ENCODE data around the gene CDHR4.

DNA sequence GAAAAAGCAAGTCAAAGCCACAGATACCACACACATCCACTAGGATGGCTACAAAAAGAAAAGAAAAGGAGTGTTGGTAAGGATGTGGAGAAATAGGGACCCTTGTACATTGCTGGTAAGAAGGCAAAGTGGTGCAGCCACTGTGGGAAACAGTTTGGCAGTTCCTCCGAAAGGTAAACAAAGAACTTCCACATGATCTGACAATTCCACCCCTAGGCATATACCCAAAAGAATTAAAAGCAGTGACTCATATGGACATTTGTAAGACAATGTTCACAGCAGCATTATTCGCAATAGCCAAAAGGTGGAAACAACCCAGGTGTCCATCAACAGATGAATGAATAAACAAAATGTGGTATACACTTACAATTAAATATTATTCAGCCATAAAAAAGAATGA, 53.7 kb downstream of the CDHR4 start:
- TF ChIP-seq POLR2A (IDR thresholded peaks at IDR 0.05), result no peak
- TF ChIP-seq, protein P1, sequence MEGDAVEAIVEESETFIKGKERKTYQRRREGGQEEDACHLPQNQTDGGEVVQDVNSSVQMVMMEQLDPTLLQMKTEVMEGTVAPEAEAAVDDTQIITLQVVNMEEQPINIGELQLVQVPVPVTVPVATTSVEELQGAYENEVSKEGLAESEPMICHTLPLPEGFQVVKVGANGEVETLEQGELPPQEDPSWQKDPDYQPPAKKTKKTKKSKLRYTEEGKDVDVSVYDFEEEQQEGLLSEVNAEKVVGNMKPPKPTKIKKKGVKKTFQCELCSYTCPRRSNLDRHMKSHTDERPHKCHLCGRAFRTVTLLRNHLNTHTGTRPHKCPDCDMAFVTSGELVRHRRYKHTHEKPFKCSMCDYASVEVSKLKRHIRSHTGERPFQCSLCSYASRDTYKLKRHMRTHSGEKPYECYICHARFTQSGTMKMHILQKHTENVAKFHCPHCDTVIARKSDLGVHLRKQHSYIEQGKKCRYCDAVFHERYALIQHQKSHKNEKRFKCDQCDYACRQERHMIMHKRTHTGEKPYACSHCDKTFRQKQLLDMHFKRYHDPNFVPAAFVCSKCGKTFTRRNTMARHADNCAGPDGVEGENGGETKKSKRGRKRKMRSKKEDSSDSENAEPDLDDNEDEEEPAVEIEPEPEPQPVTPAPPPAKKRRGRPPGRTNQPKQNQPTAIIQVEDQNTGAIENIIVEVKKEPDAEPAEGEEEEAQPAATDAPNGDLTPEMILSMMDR (IDR thresholded peaks at IDR 0.05), result no peak
